ENCODE results near the gene ATP8B1. TPM values are rescaled to one million over a fixed set of nuclear protein-coding genes. Genes with fewer than 3 reads are reported as not detected.

The ATP8B1 gene
- polyA plus RNA-seq, 3 donors, result 0.02 to 0.11 (median 0.03) TPM

DNA sequence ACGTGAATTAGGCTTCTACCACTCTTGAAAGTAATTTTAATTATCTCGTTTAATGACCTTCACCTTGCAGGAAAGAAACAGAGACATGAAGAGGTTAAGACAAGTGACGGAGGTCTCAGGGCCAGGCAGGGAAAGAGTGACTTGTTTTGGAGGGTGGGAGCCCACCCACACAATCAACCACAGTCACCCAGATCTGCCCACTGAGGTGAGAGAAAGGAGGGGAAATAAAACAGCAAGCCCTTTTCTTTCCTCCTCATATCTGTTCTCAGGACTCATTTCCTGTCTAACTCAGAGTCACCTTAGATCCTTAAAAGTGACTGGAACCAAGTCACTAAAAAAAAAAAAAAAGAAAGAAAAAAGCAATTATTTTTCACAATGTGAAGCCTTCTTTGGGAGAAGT lies 26.8 kb downstream of the ATP8B1 start:
- no peak overlapping the region for H3K4me2 ChIP-seq (replicated peaks; ENCODE audit: extremely low read depth, low read length, poor library complexity, severe bottlenecking)
- intact Hi-C loops (cut with micrococcal nuclease), result no loop called here
- H3K27ac ChIP-seq (ENCODE audit: low read depth in 1 of 2, low read length in 2 of 2), result no peak overlapping the region
- no peak for DNase-seq
- H3K36me3 ChIP-seq (replicated peaks in 1 of 2; ENCODE audit: control insufficient read depth in 1 of 2, insufficient read depth in 2 of 2, low read length in 2 of 2), result no peaks in the 10 kb centered on the region
- Mint-ChIP-seq H3K27me3 (ENCODE audit: low read depth in 3 of 3) (peaks cover 1 to 8% (median 6%) of the 10 kb centered on the region in 3 donors), H3K4me1 (peaks cover 34% of the 10 kb centered on the region), H3K36me3 (no peaks in the 10 kb centered on the region), H3K4me3 (no peak overlapping the region), H3K27ac (no peak overlapping the region), H3K9me3 (peaks cover 0 to 2% (median 0%) of the 10 kb centered on the region in 7 donors)
- H4K20me1 ChIP-seq (ENCODE audit: insufficient read depth, low read length), result no peaks in the 10 kb centered on the region
- H3K79me2 ChIP-seq (ENCODE audit: insufficient read depth, low read length), result no peaks in the 10 kb centered on the region
- no CpG with 5 or more reads among the region's 3 CpGs for WGBS (ENCODE audit: insufficient coverage)
- H3K27me3 ChIP-seq (ENCODE audit: control insufficient read depth in 2 of 2, insufficient read depth in 2 of 2, low read length in 2 of 2), result no peaks in the 10 kb centered on the region
- no peak overlapping the region for H3K9ac ChIP-seq (ENCODE audit: insufficient read depth, low read length, poor library complexity, severe bottlenecking)
- H3K4me3 ChIP-seq (replicated peaks in 1 of 3; ENCODE audit: low read depth in 2 of 3, low read length in 3 of 3), result no peak overlapping the region
- no peak overlapping the region for H2AFZ ChIP-seq (ENCODE audit: insufficient read depth, low read depth, low read length, poor library complexity, severe bottlenecking)
- TF ChIP-seq, protein P1, sequence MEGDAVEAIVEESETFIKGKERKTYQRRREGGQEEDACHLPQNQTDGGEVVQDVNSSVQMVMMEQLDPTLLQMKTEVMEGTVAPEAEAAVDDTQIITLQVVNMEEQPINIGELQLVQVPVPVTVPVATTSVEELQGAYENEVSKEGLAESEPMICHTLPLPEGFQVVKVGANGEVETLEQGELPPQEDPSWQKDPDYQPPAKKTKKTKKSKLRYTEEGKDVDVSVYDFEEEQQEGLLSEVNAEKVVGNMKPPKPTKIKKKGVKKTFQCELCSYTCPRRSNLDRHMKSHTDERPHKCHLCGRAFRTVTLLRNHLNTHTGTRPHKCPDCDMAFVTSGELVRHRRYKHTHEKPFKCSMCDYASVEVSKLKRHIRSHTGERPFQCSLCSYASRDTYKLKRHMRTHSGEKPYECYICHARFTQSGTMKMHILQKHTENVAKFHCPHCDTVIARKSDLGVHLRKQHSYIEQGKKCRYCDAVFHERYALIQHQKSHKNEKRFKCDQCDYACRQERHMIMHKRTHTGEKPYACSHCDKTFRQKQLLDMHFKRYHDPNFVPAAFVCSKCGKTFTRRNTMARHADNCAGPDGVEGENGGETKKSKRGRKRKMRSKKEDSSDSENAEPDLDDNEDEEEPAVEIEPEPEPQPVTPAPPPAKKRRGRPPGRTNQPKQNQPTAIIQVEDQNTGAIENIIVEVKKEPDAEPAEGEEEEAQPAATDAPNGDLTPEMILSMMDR (IDR thresholded peaks at IDR 0.05), result no peak
- peaks cover 19 to 25% of the 10 kb centered on the region in 2 donors for H3K4me1 ChIP-seq (ENCODE audit: control insufficient read depth in 1 of 2, insufficient read depth in 2 of 2, low read length in 2 of 2)
- no peaks in the 10 kb centered on the region for H3K9me3 ChIP-seq (replicated peaks in 1 of 2; ENCODE audit: control insufficient read depth in 1 of 2, insufficient read depth in 1 of 2, low read length in 2 of 2)

DNA sequence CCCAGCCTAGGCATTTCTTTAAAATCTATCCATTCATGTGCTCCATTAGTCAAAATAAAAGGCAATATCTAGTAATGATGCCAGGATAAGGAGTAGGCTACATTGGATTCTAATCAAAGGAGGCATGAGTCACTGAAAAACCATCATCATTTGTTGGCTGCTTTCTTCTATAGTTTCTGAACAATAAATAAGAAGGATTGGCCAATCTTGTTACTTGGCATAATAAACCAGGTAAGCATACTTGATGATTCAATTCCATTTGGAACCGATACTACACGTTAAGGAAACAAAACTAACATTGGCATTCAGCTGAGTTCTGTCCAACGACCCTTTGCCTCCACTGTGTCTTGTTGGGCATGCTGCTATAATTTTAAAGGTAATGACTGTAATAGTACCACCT lies 27.2 kb downstream of the ATP8B1 start:
- no peak overlapping the region for H3K27ac Mint-ChIP-seq
- H3K79me2 ChIP-seq (ENCODE audit: insufficient read depth, low read length), result no peaks in the 10 kb centered on the region
- peaks cover 1 to 8% (median 6%) of the 10 kb centered on the region in 3 donors for H3K27me3 Mint-ChIP-seq (ENCODE audit: low read depth in 3 of 3)
- intact Hi-C loops (cut with micrococcal nuclease), result no loop called here
- H3K36me3 Mint-ChIP-seq, result no peaks in the 10 kb centered on the region
- H3K27me3 ChIP-seq (ENCODE audit: control insufficient read depth in 2 of 2, insufficient read depth in 2 of 2, low read length in 2 of 2), result no peaks in the 10 kb centered on the region
- no peak for DNase-seq
- H3K36me3 ChIP-seq (replicated peaks in 1 of 2; ENCODE audit: control insufficient read depth in 1 of 2, insufficient read depth in 2 of 2, low read length in 2 of 2), result no peaks in the 10 kb centered on the region
- TF ChIP-seq, protein P1 (IDR thresholded peaks at IDR 0.05), result no peak
- no peak overlapping the region for H3K4me3 ChIP-seq (replicated peaks in 1 of 3; ENCODE audit: low read depth in 2 of 3, low read length in 3 of 3)
- no peak overlapping the region for H3K27ac ChIP-seq (ENCODE audit: low read depth in 1 of 2, low read length in 2 of 2)
- H3K4me1 Mint-ChIP-seq, result peaks cover 34% of the 10 kb centered on the region
- H3K9me3 Mint-ChIP-seq, result peaks cover 0 to 2% (median 0%) of the 10 kb centered on the region in 7 donors
- H3K4me1 ChIP-seq (ENCODE audit: control insufficient read depth in 1 of 2, insufficient read depth in 2 of 2, low read length in 2 of 2), result peaks cover 19 to 25% of the 10 kb centered on the region in 2 donors
- 100% methylated on average over 3 of the region's 3 CpGs for WGBS (ENCODE audit: insufficient coverage)
- H4K20me1 ChIP-seq (ENCODE audit: insufficient read depth, low read length), result no peaks in the 10 kb centered on the region
- H2AFZ ChIP-seq (ENCODE audit: insufficient read depth, low read depth, low read length, poor library complexity, severe bottlenecking), result no peak overlapping the region
- H3K4me3 Mint-ChIP-seq, result no peak overlapping the region
- H3K9ac ChIP-seq (ENCODE audit: insufficient read depth, low read length, poor library complexity, severe bottlenecking), result no peak overlapping the region
- no peak overlapping the region for H3K4me2 ChIP-seq (replicated peaks; ENCODE audit: extremely low read depth, low read length, poor library complexity, severe bottlenecking)
- H3K9me3 ChIP-seq (replicated peaks in 1 of 2; ENCODE audit: control insufficient read depth in 1 of 2, insufficient read depth in 1 of 2, low read length in 2 of 2), result no peaks in the 10 kb centered on the region

Measured in CD14-positive monocyte (primary cell).